Gastroesophageal sphincter (tissue), 4 donors: ENCODE data around the gene GNS. TPM values are rescaled to one million over a fixed set of nuclear protein-coding genes. Genes with fewer than 3 reads are reported as not detected.
"Not testable (repeated sequence)": the region's sequence is repeated elsewhere in the genome, so short reads cannot be mapped to it uniquely, and the experiment has no call there.

Experiments used
- ATAC-seq: fragments of 150-250 bp; one replicate; pipeline ENCODE4 v1.9.1; 2016; ENCODE audit warnings: mild to moderate bottlenecking, moderate library complexity
- H3K27ac ChIP-seq, 4 donors: fragments of 200-600 bp; sonication (generic) in 3 of 4; 1 replicate in 3 of 4; 2 replicates in 1 of 4; pipeline ENCODE4 v1.5.1; 2016 to 2019
- H3K27me3 ChIP-seq: fragments of 200-600 bp; sonication (generic); one replicate; pipeline ENCODE4 v1.5.1; 2019
- H3K36me3 ChIP-seq, 2 donors: fragments of 200-600 bp; sonication (generic); one replicate each; pipeline ENCODE4 v1.5.1; 2019; ENCODE audit warnings: control low read depth in 1 of 2
- H3K4me1 ChIP-seq, 3 donors: fragments of 200-600 bp; sonication (generic); 1 replicate in 2 of 3; 2 replicates in 1 of 3; pipeline ENCODE4 v1.5.1; 2016 to 2019; ENCODE audit warnings: control low read depth in 2 of 3
- H3K4me3 ChIP-seq, 2 donors: fragments of 200-600 bp; sonication (generic); one replicate each; pipeline ENCODE4 v1.5.1; 2019; ENCODE audit warnings: mild to moderate bottlenecking in 1 of 2, moderate library complexity in 1 of 2
- H3K9me3 ChIP-seq, 3 donors: fragments of 200-600 bp; sonication (generic); one replicate each; pipeline ENCODE4 v1.5.1; 2017 to 2019; ENCODE audit warnings: control low read depth in 2 of 3
- CTCF ChIP-seq, 4 experiments: fragments of 200-600 bp in 2 of 4; fragments of 450-650 bp in 2 of 4; sonication (generic) in 1 of 4; IDR thresholded peaks; one replicate each; pipeline ENCODE4 v1.5.1; 2017 to 2019; ENCODE audit warnings: antibody characterized with exemption in 4 of 4, mild to moderate bottlenecking in 2 of 4, moderate library complexity in 2 of 4
- EP300 ChIP-seq: sonication (generic); formaldehyde crosslinking; IDR thresholded peaks from one replicate; pipeline ENCODE4 v1.6.1; 2017; ENCODE audit warnings: antibody characterized with exemption, mild to moderate bottlenecking
- POLR2A ChIP-seq, 2 donors: fragments of 450-650 bp; IDR thresholded peaks; one replicate each; pipeline ENCODE4 v1.6.1; 2017; ENCODE audit warnings: antibody characterized with exemption in 2 of 2, mild to moderate bottlenecking in 2 of 2, moderate library complexity in 1 of 2
- POLR2AphosphoS5 ChIP-seq: sonication (generic); formaldehyde crosslinking; IDR thresholded peaks from one replicate; pipeline ENCODE4 v1.6.1; 2017; ENCODE audit warnings: antibody characterized with exemption
- WGBS, 2 donors: methylation state at CpG; one replicate each; pipeline ENCODE4 v1.1.5; 2018; ENCODE audit warnings: low coverage in 1 of 2; 5-methylcytosine and 5-hydroxymethylcytosine counted together
- total RNA-seq, 4 donors: library from RNA; depleted of rRNA; stranded (reverse); fragments of >200 nt; gene quantifications; one replicate each; pipeline ENCODE4 v1.1.0, GENCODE V29; 2016

The GNS gene
- total RNA-seq, 4 donors from 2014 or later, result 69.3 to 116 (median 89.7) TPM

GRCh38 chr12:64691227-64691794 is 67.9 kb downstream of the GNS start:
- 91 to 92% methylated on average over 5 to 6 of the region's 6 CpGs for WGBS, 2 donors
- no peak overlapping the region for H3K4me3 ChIP-seq
- H3K9me3 ChIP-seq, result no peaks in the 10 kb centered on the region
- H3K4me1 ChIP-seq, result peaks cover 5 to 74% (median 29%) of the 10 kb centered on the region in 3 donors
- peak overlapping the region in 1 of 4 donors; percentile 54 for H3K27ac ChIP-seq
- H3K27me3 ChIP-seq, result no peaks in the 10 kb centered on the region
- H3K36me3 ChIP-seq, result peaks cover 0 to 38% of the 10 kb centered on the region in 2 donors
- TF ChIP-seq POLR2A (IDR thresholded peaks at IDR 0.05) (no peak), POLR2AphosphoS5 (no peak), EP300 (no peak), CTCF (IDR thresholded peaks at IDR 0.05) (no peak)
- ATAC-seq, result no peak

- 93 to 100% methylated on average over 2 to 5 of the region's 6 CpGs for WGBS, 2 donors
- ATAC-seq, H3K9me3 ChIP-seq, H3K4me3 ChIP-seq, H3K27me3 ChIP-seq: not testable (repeated sequence)
- H3K36me3 ChIP-seq, result peaks cover 0 to 43% of the 10 kb centered on the region in 2 donors
- peaks cover 2 to 69% (median 24%) of the 10 kb centered on the region in 3 donors for H3K4me1 ChIP-seq
- peak overlapping the region in 1 of 4 donors; percentile 15 for H3K27ac ChIP-seq
Observed at GRCh38 chr12:64690236-64690635, 69.0 kb downstream of the GNS start.

GRCh38 chr12:64688715-64689114 is 70.5 kb downstream of the GNS start:
- no peak for ATAC-seq
- Histone ChIP-seq H3K9me3 (no peaks in the 10 kb centered on the region), H3K4me3 (no peak overlapping the region), H3K4me1 (peaks cover 2 to 69% (median 11%) of the 10 kb centered on the region in 3 donors), H3K36me3 (peaks cover 0 to 37% of the 10 kb centered on the region in 2 donors), H3K27ac (peak overlapping the region in 3 of 4 donors; percentile 56 to 70 (median 59)), H3K27me3 (no peaks in the 10 kb centered on the region)
- no peak for TF ChIP-seq POLR2A (IDR thresholded peaks at IDR 0.05)
- TF ChIP-seq EP300, result no peak
- TF ChIP-seq CTCF (IDR thresholded peaks at IDR 0.05), result no peak
- TF ChIP-seq POLR2AphosphoS5, result no peak
- 64 to 83% methylated on average over 6 to 7 of the region's 7 CpGs for WGBS, 2 donors

GRCh38 chr12:64688219-64688618 is 71.0 kb downstream of the GNS start:
- Histone ChIP-seq H3K4me3 (no peak overlapping the region), H3K27me3 (no peaks in the 10 kb centered on the region), H3K36me3 (peaks cover 0 to 32% of the 10 kb centered on the region in 2 donors), H3K27ac (peak overlapping the region in 3 of 4 donors; percentile 56 to 70 (median 59)), H3K9me3 (no peaks in the 10 kb centered on the region), H3K4me1 (peaks cover 4 to 69% (median 16%) of the 10 kb centered on the region in 3 donors)
- no peak for TF ChIP-seq CTCF (IDR thresholded peaks at IDR 0.05)
- TF ChIP-seq EP300, result no peak
- no peak for TF ChIP-seq POLR2AphosphoS5
- peak; percentile 32 for ATAC-seq
- 20 to 67% methylated on average over 5 to 6 of the region's 6 CpGs for WGBS, 2 donors

- no peak for TF ChIP-seq CTCF (IDR thresholded peaks at IDR 0.05)
- no peak for TF ChIP-seq POLR2AphosphoS5
- no peak for TF ChIP-seq POLR2A (IDR thresholded peaks at IDR 0.05)
- no peak for TF ChIP-seq EP300
Observed at GRCh38 chr12:64687816-64688215, 71.4 kb downstream of the GNS start.

More at GRCh38 chr12:64687816-64688215, 71.4 kb downstream of the GNS start:
- Histone ChIP-seq H3K4me1 (peaks cover 8 to 72% (median 20%) of the 10 kb centered on the region in 3 donors), H3K4me3 (no peak overlapping the region), H3K9me3 (no peaks in the 10 kb centered on the region), H3K27me3 (no peaks in the 10 kb centered on the region), H3K27ac (peak overlapping the region; percentile 48 to 70 (median 58)), H3K36me3 (peaks cover 0 to 30% of the 10 kb centered on the region in 2 donors)
- WGBS, 2 donors, result 27 to 43% methylated on average over 2 to 4 of the region's 5 CpGs
- peak; percentile 7 for ATAC-seq
